Activated CD4-positive, alpha-beta T cell treated with anti-CD3 and anti-CD28 coated beads, Interleukin-2, amount 10 ng/mL, durations not matched to agents 24 days and 14 days (primary cell): ENCODE data around the gene NREP. TPM values are rescaled to one million over a fixed set of nuclear protein-coding genes. Genes with fewer than 3 reads are reported as not detected.

ENCODE experiments used
- DNase-seq: peaks from one replicate; pipeline ENCODE4 v3.0.0; 2022
- H3K27ac Mint-ChIP-seq: one replicate; pipeline ENCODE4 v1.8.0; 2022; ENCODE audit warnings: mild to moderate bottlenecking, mixed read lengths
- H3K27me3 Mint-ChIP-seq: one replicate; pipeline ENCODE4 v1.8.0; 2022; ENCODE audit warnings: mixed read lengths
- H3K36me3 Mint-ChIP-seq: one replicate; pipeline ENCODE4 v1.8.0; 2022; ENCODE audit warnings: low read depth, mild to moderate bottlenecking, mixed read lengths
- H3K4me1 Mint-ChIP-seq: one replicate; pipeline ENCODE4 v1.8.0; 2021; ENCODE audit warnings: mixed read lengths
- H3K4me3 Mint-ChIP-seq: one replicate; pipeline ENCODE4 v1.8.0; 2022; ENCODE audit warnings: mild to moderate bottlenecking, moderate library complexity, mixed read lengths
- H3K9me3 Mint-ChIP-seq: one replicate; pipeline ENCODE4 v1.8.0; 2021; ENCODE audit warnings: mixed read lengths
- intact Hi-C: fragments of 100-400 bp; cut with micrococcal nuclease; formaldehyde crosslinking; loops from one replicate; pipeline ENCODE4 v1.15.1; 2023
- total RNA-seq: library from RNA; stranded (reverse); gene quantifications from 2 replicates; pipeline ENCODE4 v1.2.3, GENCODE V29; 2022

The NREP gene
- total RNA-seq, 1 donor from 2014 or later, result 22.2 TPM

- peaks cover 5% of the 10 kb centered on the region for H3K9me3 Mint-ChIP-seq
- no peak overlapping the region for H3K27ac Mint-ChIP-seq
- intact Hi-C loops, result loop anchor here (5.0 kb wide), 1 partner anchor 458 kb away; no protein-coding TSS in a partner anchor
- no peak overlapping the region for H3K4me3 Mint-ChIP-seq
- H3K36me3 Mint-ChIP-seq, result no peaks in the 10 kb centered on the region
- H3K27me3 Mint-ChIP-seq, result peaks cover 9% of the 10 kb centered on the region
- H3K4me1 Mint-ChIP-seq, result peaks cover 5% of the 10 kb centered on the region
- no peak for DNase-seq
These were observed 67.5 kb downstream of the NREP start for GRCh38 chr5:111689357-111689935.

GRCh38 chr5:111685969-111686368 lies 71.0 kb downstream of the NREP start:
- no peaks in the 10 kb centered on the region for H3K4me1 Mint-ChIP-seq
- no peak for DNase-seq
- no peaks in the 10 kb centered on the region for H3K27me3 Mint-ChIP-seq
- H3K27ac Mint-ChIP-seq, result no peak overlapping the region
- intact Hi-C loops, result loop anchor here (5.0 kb wide), 1 partner anchor 461 kb away; no protein-coding TSS in a partner anchor
- no peak overlapping the region for H3K4me3 Mint-ChIP-seq
- H3K36me3 Mint-ChIP-seq, result no peaks in the 10 kb centered on the region
- no peaks in the 10 kb centered on the region for H3K9me3 Mint-ChIP-seq

GRCh38 chr5:111682641-111683040 lies 74.4 kb downstream of the NREP start:
- no peak overlapping the region for H3K4me3 Mint-ChIP-seq
- H3K27me3 Mint-ChIP-seq, result peaks cover 9% of the 10 kb centered on the region
- no peaks in the 10 kb centered on the region for H3K4me1 Mint-ChIP-seq
- no peaks in the 10 kb centered on the region for H3K9me3 Mint-ChIP-seq
- no peak for DNase-seq
- no peaks in the 10 kb centered on the region for H3K36me3 Mint-ChIP-seq
- intact Hi-C loops, result no loop called here
- no peak overlapping the region for H3K27ac Mint-ChIP-seq

GRCh38 chr5:111682121-111682520 lies 74.9 kb downstream of the NREP start:
- Mint-ChIP-seq H3K27me3 (peaks cover 9% of the 10 kb centered on the region), H3K4me3 (no peak overlapping the region)

GRCh38 chr5:111681414-111682120 lies 75.4 kb downstream of the NREP start:
- H3K27me3 Mint-ChIP-seq, result peaks cover 9% of the 10 kb centered on the region
- H3K27ac Mint-ChIP-seq, result no peak overlapping the region
- no peaks in the 10 kb centered on the region for H3K4me1 Mint-ChIP-seq
- H3K36me3 Mint-ChIP-seq, result no peaks in the 10 kb centered on the region
- no peak for DNase-seq
- intact Hi-C loops, result no loop called here
- H3K9me3 Mint-ChIP-seq, result no peaks in the 10 kb centered on the region
- H3K4me3 Mint-ChIP-seq, result no peak overlapping the region

More at GRCh38 chr5:111682121-111682520, 74.9 kb downstream of the NREP start:
- no peaks in the 10 kb centered on the region for H3K4me1 Mint-ChIP-seq
- no peaks in the 10 kb centered on the region for H3K36me3 Mint-ChIP-seq
- DNase-seq, result no peak
- intact Hi-C loops, result no loop called here
- H3K27ac Mint-ChIP-seq, result no peak overlapping the region
- no peaks in the 10 kb centered on the region for H3K9me3 Mint-ChIP-seq

GRCh38 chr5:111680737-111681413 lies 76.1 kb downstream of the NREP start:
- H3K36me3 Mint-ChIP-seq, result no peaks in the 10 kb centered on the region
- H3K4me1 Mint-ChIP-seq, result no peaks in the 10 kb centered on the region
- intact Hi-C loops, result no loop called here
- H3K9me3 Mint-ChIP-seq, result peaks cover 2% of the 10 kb centered on the region
- no peak for DNase-seq
- no peak overlapping the region for H3K27ac Mint-ChIP-seq
- H3K4me3 Mint-ChIP-seq, result no peak overlapping the region
- H3K27me3 Mint-ChIP-seq, result peaks cover 15% of the 10 kb centered on the region

- Mint-ChIP-seq H3K27ac (no peak overlapping the region), H3K4me1 (no peaks in the 10 kb centered on the region), H3K36me3 (no peaks in the 10 kb centered on the region), H3K9me3 (peaks cover 3% of the 10 kb centered on the region), H3K4me3 (no peak overlapping the region), H3K27me3 (peaks cover 22% of the 10 kb centered on the region)
- no peak for DNase-seq
- intact Hi-C loops, result no loop called here
These were observed 77.4 kb downstream of the NREP start for GRCh38 chr5:111679611-111680010.

Other genes starting within 250 kb of the NREP start
- gene STARD4, start 244.7 kb downstream of the NREP start, total RNA-seq, result 118 and 122 TPM in 2 replicates